Measurements from ENCODE around the gene LHX3.

Gene LHX3

DNA sequence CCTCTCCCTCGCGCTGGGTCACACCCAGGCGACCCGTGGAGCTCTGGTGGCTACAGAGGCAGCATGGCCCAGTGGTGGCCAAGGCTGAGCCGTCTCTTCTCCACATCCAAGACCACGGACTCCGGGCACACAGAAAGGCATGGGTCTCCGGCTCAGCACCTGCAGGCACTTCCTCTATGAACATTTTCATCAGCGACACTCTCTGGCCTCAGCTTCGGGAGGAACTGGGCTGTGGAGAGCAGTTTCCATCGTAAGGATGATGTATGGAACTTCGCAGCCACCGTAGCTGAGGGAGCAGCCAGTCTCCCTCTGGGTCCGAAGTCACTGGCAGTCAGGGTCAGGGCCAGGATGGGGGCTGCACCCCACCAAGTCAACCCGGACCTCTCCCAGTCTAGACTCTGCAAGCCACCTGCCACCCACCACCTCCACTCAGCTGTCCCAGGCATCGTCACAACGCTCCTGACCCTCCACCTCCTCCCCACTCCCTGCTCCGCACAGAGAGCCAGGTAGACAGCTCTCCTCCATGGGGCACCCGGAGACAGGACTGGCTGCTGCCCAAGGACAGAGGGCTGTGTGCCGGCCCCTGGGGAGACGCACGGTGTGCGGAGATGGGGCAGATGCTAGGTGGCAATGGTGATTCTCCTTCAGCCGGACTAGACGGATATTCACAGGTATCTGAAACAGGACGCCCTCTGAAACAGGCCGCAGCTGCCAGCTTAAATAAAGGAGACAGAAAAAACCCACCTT lies 31.0 kb upstream of the LHX3 start:
- H3K4me3 ChIP-seq (replicated peaks in 1 of 2; ENCODE audit: low read depth in 2 of 2, low read length in 2 of 2), result no peak overlapping the region
- no peak for DNase-seq (ENCODE audit: low read depth in 2 of 2)
- TF ChIP-seq, protein P1, sequence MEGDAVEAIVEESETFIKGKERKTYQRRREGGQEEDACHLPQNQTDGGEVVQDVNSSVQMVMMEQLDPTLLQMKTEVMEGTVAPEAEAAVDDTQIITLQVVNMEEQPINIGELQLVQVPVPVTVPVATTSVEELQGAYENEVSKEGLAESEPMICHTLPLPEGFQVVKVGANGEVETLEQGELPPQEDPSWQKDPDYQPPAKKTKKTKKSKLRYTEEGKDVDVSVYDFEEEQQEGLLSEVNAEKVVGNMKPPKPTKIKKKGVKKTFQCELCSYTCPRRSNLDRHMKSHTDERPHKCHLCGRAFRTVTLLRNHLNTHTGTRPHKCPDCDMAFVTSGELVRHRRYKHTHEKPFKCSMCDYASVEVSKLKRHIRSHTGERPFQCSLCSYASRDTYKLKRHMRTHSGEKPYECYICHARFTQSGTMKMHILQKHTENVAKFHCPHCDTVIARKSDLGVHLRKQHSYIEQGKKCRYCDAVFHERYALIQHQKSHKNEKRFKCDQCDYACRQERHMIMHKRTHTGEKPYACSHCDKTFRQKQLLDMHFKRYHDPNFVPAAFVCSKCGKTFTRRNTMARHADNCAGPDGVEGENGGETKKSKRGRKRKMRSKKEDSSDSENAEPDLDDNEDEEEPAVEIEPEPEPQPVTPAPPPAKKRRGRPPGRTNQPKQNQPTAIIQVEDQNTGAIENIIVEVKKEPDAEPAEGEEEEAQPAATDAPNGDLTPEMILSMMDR (IDR thresholded peaks at IDR 0.05; ENCODE audit: low read depth, low read length), result no peak

- DNase-seq (ENCODE audit: low read depth in 2 of 2), result no peak
- TF ChIP-seq, protein P1 (IDR thresholded peaks at IDR 0.05; ENCODE audit: low read depth, low read length), result no peak
- H3K4me3 ChIP-seq (replicated peaks in 1 of 2; ENCODE audit: low read depth in 2 of 2, low read length in 2 of 2), result no peak overlapping the region
These were observed 30.2 kb upstream of the LHX3 start for GRCh38 chr9:136235171-136235570.

GRCh38 chr9:136234597-136234996 lies 29.7 kb upstream of the LHX3 start:
- no peak for DNase-seq (ENCODE audit: low read depth in 2 of 2)
- H3K4me3 ChIP-seq (replicated peaks in 1 of 2; ENCODE audit: low read depth in 2 of 2, low read length in 2 of 2), result no peak overlapping the region
- TF ChIP-seq, protein P1 (IDR thresholded peaks at IDR 0.05; ENCODE audit: low read depth, low read length), result no peak

- TF ChIP-seq, protein P1 (IDR thresholded peaks at IDR 0.05; ENCODE audit: low read depth, low read length), result no peak
- no peak overlapping the region for H3K4me3 ChIP-seq (replicated peaks in 1 of 2; ENCODE audit: low read depth in 2 of 2, low read length in 2 of 2)
- no peak for DNase-seq (ENCODE audit: low read depth in 2 of 2)
These were observed 28.9 kb upstream of the LHX3 start for GRCh38 chr9:136233868-136234267.

GRCh38 chr9:136233411-136233810 lies 28.5 kb upstream of the LHX3 start:
- no peak for DNase-seq (ENCODE audit: low read depth in 2 of 2)
- TF ChIP-seq, protein P1 (IDR thresholded peaks at IDR 0.05; ENCODE audit: low read depth, low read length), result no peak
- no peak overlapping the region for H3K4me3 ChIP-seq (replicated peaks in 1 of 2; ENCODE audit: low read depth in 2 of 2, low read length in 2 of 2)

DNA sequence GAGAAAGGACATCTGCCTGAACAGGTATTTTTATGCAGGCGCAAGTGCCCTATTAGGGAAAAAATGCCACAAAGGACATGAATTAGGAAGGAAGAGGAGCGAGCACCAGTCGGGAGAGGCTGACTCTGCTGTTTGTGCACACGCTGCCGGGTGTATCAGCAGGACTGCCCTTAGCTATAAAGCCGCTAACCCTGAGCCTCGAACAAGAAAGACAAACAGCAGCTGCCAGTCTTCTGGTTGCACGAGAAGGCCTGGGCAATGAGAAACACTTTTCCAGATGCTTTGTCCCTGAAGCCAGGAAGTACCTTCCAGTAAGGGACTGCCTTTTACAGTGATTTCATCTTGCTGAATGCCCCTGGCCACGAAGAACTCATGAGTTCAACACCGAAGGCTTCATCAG lies 28.0 kb upstream of the LHX3 start:
- no peak overlapping the region for H3K4me3 ChIP-seq (replicated peaks in 1 of 2; ENCODE audit: low read depth in 2 of 2, low read length in 2 of 2)
- DNase-seq (ENCODE audit: low read depth in 2 of 2), result no peak
- TF ChIP-seq, protein P1 (IDR thresholded peaks at IDR 0.05; ENCODE audit: low read depth, low read length), result no peak
